Measurements from ENCODE around the gene MED14.

DNA sequence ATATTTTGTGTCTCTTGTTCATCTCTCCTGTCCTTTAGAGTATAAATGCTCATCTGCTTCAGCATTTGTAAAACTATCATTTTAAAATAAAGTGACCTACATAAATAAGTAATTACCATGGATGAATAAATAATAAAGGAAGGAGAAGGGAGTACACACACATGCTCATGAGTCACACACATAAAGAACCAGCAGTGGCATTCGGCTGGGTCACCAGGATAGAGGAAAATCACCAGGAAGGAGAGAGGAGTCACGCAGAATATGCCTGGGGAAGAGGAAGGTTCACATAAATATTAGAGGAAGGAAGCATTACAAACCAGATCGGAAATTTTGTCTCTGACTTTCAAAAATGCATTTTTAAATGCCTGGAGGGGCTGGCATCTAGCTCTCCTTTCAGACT is 38.5 kb upstream of the MED14 start:
- TF ChIP-seq, protein P1, sequence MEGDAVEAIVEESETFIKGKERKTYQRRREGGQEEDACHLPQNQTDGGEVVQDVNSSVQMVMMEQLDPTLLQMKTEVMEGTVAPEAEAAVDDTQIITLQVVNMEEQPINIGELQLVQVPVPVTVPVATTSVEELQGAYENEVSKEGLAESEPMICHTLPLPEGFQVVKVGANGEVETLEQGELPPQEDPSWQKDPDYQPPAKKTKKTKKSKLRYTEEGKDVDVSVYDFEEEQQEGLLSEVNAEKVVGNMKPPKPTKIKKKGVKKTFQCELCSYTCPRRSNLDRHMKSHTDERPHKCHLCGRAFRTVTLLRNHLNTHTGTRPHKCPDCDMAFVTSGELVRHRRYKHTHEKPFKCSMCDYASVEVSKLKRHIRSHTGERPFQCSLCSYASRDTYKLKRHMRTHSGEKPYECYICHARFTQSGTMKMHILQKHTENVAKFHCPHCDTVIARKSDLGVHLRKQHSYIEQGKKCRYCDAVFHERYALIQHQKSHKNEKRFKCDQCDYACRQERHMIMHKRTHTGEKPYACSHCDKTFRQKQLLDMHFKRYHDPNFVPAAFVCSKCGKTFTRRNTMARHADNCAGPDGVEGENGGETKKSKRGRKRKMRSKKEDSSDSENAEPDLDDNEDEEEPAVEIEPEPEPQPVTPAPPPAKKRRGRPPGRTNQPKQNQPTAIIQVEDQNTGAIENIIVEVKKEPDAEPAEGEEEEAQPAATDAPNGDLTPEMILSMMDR (CRISPR knock-in tag; IDR thresholded peaks at IDR 0.05) = no peak
- TF ChIP-seq, protein P2, sequence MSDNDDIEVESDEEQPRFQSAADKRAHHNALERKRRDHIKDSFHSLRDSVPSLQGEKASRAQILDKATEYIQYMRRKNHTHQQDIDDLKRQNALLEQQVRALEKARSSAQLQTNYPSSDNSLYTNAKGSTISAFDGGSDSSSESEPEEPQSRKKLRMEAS (IDR thresholded peaks at IDR 0.05) = no peak
- TF ChIP-seq, protein P3, sequence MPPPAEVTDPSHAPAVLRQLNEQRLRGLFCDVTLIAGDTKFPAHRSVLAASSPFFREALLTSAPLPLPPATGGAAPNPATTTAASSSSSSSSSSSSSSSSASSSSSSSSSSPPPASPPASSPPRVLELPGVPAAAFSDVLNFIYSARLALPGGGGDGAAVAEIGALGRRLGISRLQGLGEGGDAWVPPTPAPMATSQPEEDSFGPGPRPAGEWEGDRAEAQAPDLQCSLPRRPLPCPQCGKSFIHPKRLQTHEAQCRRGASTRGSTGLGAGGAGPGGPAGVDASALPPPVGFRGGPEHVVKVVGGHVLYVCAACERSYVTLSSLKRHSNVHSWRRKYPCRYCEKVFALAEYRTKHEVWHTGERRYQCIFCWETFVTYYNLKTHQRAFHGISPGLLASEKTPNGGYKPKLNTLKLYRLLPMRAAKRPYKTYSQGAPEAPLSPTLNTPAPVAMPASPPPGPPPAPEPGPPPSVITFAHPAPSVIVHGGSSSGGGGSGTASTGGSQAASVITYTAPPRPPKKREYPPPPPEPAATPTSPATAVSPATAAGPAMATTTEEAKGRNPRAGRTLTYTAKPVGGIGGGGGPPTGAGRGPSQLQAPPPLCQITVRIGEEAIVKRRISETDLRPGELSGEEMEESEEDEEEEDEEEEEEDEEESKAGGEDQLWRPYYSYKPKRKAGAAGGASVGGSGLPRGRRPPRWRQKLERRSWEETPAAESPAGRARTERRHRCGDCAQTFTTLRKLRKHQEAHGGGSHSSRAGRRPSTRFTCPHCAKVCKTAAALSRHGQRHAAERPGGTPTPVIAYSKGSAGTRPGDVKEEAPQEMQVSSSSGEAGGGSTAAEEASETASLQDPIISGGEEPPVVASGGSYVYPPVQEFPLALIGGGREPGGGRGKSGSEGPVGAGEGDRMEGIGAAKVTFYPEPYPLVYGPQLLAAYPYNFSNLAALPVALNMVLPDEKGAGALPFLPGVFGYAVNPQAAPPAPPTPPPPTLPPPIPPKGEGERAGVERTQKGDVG (CRISPR knock-in tag; IDR thresholded peaks at IDR 0.05; ENCODE audit: borderline replicate concordance) = no peak
- TF ChIP-seq GABPA (IDR thresholded peaks at IDR 0.05; ENCODE audit: low read depth, low read length) = no peak
- no peak for TF ChIP-seq GABPA (CRISPR knock-in tag; IDR thresholded peaks at IDR 0.05; ENCODE audit: low read depth)

Data from HepG2 (cell line).